Measurements from ENCODE around the gene B3GNT5. TPM values are rescaled to one million over a fixed set of nuclear protein-coding genes. Genes with fewer than 3 reads are reported as not detected.
A peak's percentile ranks its signal among the peaks of the same experiment; 100 is the strongest.

The B3GNT5 gene
- total and polyA plus RNA-seq, 7 donors: 12.1 to 98.9 (median 54.7) TPM

DNA sequence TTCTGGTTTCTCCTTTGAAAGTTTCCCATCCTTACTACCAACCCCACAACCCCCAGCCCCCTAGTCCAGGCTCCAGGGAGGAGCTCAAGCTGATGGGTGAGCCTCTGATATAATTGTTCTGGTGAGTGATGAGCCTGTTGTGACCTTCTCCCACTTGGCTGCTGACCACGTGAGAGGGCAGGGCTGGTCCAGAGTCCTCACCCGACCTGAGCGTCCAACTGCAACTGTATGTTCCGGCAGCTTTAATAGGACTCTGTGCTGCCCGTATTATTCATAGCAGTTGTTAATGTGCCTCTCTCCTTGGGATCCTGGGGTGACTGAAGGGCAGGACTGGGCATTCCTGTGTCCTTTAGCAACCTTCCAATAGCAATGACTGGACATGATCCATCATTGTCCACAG lies 56.2 kb downstream of the B3GNT5 start:
- ATAC-seq (peak; percentile 79 to 92 (median 90)), DNase-seq (peak; percentile 61 to 90)
- H3K36me3 ChIP-seq (ENCODE audit: insufficient read depth in 1 of 2, low read depth in 1 of 2): no peaks in the 10 kb centered on the region
- H3K27me3 ChIP-seq (ENCODE audit: insufficient read depth in 3 of 3, low read length in 2 of 3): no peaks in the 10 kb centered on the region
- intact Hi-C loops (cut with DNase I): loop anchor here in 1 of 2 donors (5.0 kb wide), 1 partner anchor 57 kb away; the partner anchor contains the start of gene B3GNT5
- H3K9me3 ChIP-seq: no peaks in the 10 kb centered on the region
- TF ChIP-seq, protein P1, sequence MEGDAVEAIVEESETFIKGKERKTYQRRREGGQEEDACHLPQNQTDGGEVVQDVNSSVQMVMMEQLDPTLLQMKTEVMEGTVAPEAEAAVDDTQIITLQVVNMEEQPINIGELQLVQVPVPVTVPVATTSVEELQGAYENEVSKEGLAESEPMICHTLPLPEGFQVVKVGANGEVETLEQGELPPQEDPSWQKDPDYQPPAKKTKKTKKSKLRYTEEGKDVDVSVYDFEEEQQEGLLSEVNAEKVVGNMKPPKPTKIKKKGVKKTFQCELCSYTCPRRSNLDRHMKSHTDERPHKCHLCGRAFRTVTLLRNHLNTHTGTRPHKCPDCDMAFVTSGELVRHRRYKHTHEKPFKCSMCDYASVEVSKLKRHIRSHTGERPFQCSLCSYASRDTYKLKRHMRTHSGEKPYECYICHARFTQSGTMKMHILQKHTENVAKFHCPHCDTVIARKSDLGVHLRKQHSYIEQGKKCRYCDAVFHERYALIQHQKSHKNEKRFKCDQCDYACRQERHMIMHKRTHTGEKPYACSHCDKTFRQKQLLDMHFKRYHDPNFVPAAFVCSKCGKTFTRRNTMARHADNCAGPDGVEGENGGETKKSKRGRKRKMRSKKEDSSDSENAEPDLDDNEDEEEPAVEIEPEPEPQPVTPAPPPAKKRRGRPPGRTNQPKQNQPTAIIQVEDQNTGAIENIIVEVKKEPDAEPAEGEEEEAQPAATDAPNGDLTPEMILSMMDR (IDR thresholded peaks at IDR 0.05): no peak
- peak overlapping the region; percentile 87 for H3K27ac ChIP-seq
- H3K4me3 ChIP-seq: no peak overlapping the region
- 15 to 27% (median 27%) methylated on average over 5 of the region's 5 CpGs for WGBS, 3 donors
- H3K4me1 ChIP-seq: peaks cover 39% of the 10 kb centered on the region

DNA sequence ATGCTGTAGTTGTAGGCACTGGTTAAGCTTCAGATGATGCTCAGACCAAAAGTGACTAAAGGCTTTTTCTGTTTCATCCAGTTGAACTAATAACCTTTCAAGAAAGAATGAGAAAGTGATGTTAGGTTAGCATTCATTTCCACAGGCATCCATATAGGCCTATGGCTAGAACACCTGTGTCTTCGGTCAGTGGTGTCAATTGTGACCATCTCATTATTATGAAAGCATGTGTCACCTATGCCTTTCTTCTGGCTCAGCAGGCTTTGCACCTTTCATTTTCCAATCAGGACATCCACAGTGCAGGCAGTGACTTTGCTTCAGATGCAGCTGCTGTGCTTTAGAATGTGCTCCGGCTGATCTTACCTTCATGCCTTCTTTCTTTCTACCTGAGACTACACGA lies 57.9 kb downstream of the B3GNT5 start:
- no peak overlapping the region for H3K27ac ChIP-seq
- H3K36me3 ChIP-seq (ENCODE audit: insufficient read depth in 1 of 2, low read depth in 1 of 2): no peaks in the 10 kb centered on the region
- H3K9me3 ChIP-seq: no peaks in the 10 kb centered on the region
- H3K27me3 ChIP-seq (ENCODE audit: insufficient read depth in 3 of 3, low read length in 2 of 3): no peaks in the 10 kb centered on the region
- TF ChIP-seq, protein P1 (IDR thresholded peaks at IDR 0.05): no peak
- DNase-seq (no peak), ATAC-seq (no peak)
- peaks cover 36% of the 10 kb centered on the region for H3K4me1 ChIP-seq
- H3K4me3 ChIP-seq: no peak overlapping the region
- 88 to 96% (median 92%) methylated on average over 3 of the region's 3 CpGs for WGBS, 3 donors
- intact Hi-C loops (cut with DNase I): loop anchor here in 1 of 2 donors (5.0 kb wide), 2 partner anchors 66 to 129 kb away; no protein-coding TSS in a partner anchor

DNA sequence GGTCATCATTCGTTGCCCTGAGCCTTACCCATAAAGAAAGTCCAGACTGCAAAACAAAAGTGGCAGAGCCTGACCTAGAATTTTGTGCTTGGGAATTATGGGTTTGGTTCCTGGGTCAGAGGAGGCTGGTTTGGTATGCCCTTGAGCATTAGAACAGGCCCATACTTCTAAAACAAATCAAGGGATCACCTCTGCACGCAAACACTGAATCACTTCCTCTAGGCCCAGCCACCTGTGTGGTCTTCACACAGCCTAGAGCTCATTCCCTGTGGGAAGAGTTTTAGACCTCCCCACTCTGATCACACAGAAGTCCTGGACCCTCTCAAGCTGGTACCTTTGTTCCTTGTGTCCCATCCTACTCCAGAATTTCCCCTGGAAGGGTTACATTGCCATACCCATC lies 59.4 kb downstream of the B3GNT5 start:
- intact Hi-C loops (cut with DNase I): loop anchor here in 1 of 2 donors (5.0 kb wide), 2 partner anchors 65 to 130 kb away; no protein-coding TSS in a partner anchor
- ATAC-seq: no peak
- 62 to 69% (median 69%) methylated on average over 2 of the region's 2 CpGs for WGBS, 3 donors

DNA sequence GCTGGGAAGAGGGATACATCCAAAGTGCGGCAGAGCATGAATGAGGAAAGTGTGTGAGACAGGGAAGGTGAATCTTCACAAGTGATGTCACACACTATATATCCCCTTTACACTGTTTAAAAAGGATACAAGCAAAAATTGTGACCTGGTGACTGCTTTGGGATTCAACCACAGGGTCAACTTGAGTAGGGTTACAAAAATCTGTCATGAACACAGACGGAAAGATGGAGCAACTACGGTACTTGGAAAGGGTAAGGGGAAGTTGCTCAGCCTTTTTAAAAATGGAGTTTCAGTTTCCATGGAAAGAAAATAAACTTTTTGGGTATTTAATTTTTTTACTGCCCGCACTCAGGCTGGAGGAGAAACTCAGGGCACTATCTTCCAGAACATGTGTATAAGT lies 60.3 kb downstream of the B3GNT5 start:
- H3K27me3 ChIP-seq (ENCODE audit: insufficient read depth in 3 of 3, low read length in 2 of 3): no peaks in the 10 kb centered on the region
- intact Hi-C loops (cut with DNase I): loop anchor here in 1 of 2 donors (5.0 kb wide), 2 partner anchors 64 to 131 kb away; no protein-coding TSS in a partner anchor
- ATAC-seq (no peak), DNase-seq (no peak)
- H3K36me3 ChIP-seq (ENCODE audit: insufficient read depth in 1 of 2, low read depth in 1 of 2): no peaks in the 10 kb centered on the region
- 92 to 94% (median 94%) methylated on average over 4 of the region's 4 CpGs for WGBS, 3 donors
- TF ChIP-seq, protein P1 (IDR thresholded peaks at IDR 0.05): no peak
- no peaks in the 10 kb centered on the region for H3K9me3 ChIP-seq
- H3K27ac ChIP-seq: no peak overlapping the region
- no peak overlapping the region for H3K4me3 ChIP-seq
- H3K4me1 ChIP-seq: peaks cover 15% of the 10 kb centered on the region

More for the DNA sequence above, 59.4 kb downstream of the B3GNT5 start:
- TF ChIP-seq, protein P1 (IDR thresholded peaks at IDR 0.05): no peak
- H3K4me3 ChIP-seq: no peak overlapping the region
- H3K4me1 ChIP-seq: peaks cover 21% of the 10 kb centered on the region
- H3K36me3 ChIP-seq (ENCODE audit: insufficient read depth in 1 of 2, low read depth in 1 of 2): no peaks in the 10 kb centered on the region
- H3K27ac ChIP-seq: no peak overlapping the region
- no peaks in the 10 kb centered on the region for H3K9me3 ChIP-seq
- no peaks in the 10 kb centered on the region for H3K27me3 ChIP-seq (ENCODE audit: insufficient read depth in 3 of 3, low read length in 2 of 3)
- no peak for DNase-seq

DNA sequence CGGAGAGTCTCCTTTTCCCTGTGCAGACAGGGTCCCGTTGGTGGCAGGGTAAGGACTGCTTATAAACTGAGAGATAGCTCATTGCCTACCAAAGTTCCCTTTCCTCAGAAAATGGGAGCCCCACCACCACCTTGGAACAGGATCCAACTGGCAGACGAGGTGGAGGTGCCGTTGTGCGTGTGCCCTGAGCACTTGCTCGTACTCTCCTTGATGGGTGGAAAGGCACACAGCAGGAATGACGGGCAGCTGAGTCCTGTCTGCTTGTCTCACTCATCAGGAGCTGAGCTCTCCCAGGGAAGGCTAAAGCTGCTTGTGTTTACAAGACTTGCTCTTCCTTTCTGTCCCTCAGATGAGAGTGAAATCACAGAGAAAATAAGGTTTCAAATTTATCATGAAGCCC lies 60.7 kb downstream of the B3GNT5 start:
- H3K36me3 ChIP-seq (ENCODE audit: insufficient read depth in 1 of 2, low read depth in 1 of 2): no peaks in the 10 kb centered on the region
- no peaks in the 10 kb centered on the region for H3K9me3 ChIP-seq
- no peak overlapping the region for H3K4me3 ChIP-seq
- H3K4me1 ChIP-seq: peaks cover 11% of the 10 kb centered on the region
- TF ChIP-seq, protein P1 (IDR thresholded peaks at IDR 0.05): no peak
- ATAC-seq (no peak), DNase-seq (no peak)
- no peak overlapping the region for H3K27ac ChIP-seq
- H3K27me3 ChIP-seq (ENCODE audit: insufficient read depth in 3 of 3, low read length in 2 of 3): no peaks in the 10 kb centered on the region
- 77 to 88% (median 87%) methylated on average over 7 of the region's 7 CpGs for WGBS, 3 donors
- intact Hi-C loops (cut with DNase I): loop anchor here in 1 of 2 donors (5.0 kb wide), 2 partner anchors 64 to 131 kb away; no protein-coding TSS in a partner anchor

Data from psoas muscle (tissue), 8 donors.